Breast epithelium (tissue), 4 donors: ENCODE data around the gene ADAMTS8. TPM values are rescaled to one million over a fixed set of nuclear protein-coding genes. Genes with fewer than 3 reads are reported as not detected.
A peak's percentile ranks its signal among the peaks of the same experiment; 100 is the strongest.

ENCODE experiments used
- DNase-seq, 2 donors: peaks; one replicate each; pipeline ENCODE4 v3.0.0-alpha.2; 2019; ENCODE audit warnings: low spot score in 2 of 2
- H3K27ac ChIP-seq, 2 donors: fragments of 200-600 bp; sonication (generic) in 1 of 2; one replicate each; pipeline ENCODE4 v1.5.1; 2016 to 2019; ENCODE audit warnings: mild to moderate bottlenecking in 1 of 2
- H3K27me3 ChIP-seq, 2 donors: fragments of 200-600 bp; sonication (generic) in 1 of 2; one replicate each; pipeline versions ENCODE4 v1.5.1 to v1.6.0; 2017 to 2019; ENCODE audit warnings: control low read depth in 1 of 2, mild to moderate bottlenecking in 1 of 2
- H3K36me3 ChIP-seq: fragments of 200-600 bp; one replicate; pipeline ENCODE4 v1.5.1; 2019
- H3K4me1 ChIP-seq, 2 donors: fragments of 200-600 bp; sonication (generic); one replicate each; pipeline ENCODE4 v1.5.1; 2016 to 2019; ENCODE audit warnings: control low read depth in 1 of 2
- H3K4me3 ChIP-seq, 3 donors: fragments of 200-600 bp; sonication (generic); 1 replicate in 2 of 3; 2 replicates in 1 of 3; pipeline ENCODE4 v1.5.1; 2016 to 2019; ENCODE audit warnings: mild to moderate bottlenecking in 3 of 3, moderate library complexity in 2 of 3
- H3K9me3 ChIP-seq, 2 donors: fragments of 200-600 bp; sonication (generic) in 1 of 2; one replicate each; pipeline ENCODE4 v1.5.1; 2016 to 2019; ENCODE audit warnings: control low read depth in 1 of 2
- CTCF ChIP-seq, 3 donors: fragments of 450-650 bp; IDR thresholded peaks; one replicate each; pipeline ENCODE4 v1.5.1; 2016 to 2017; ENCODE audit warnings: antibody characterized with exemption in 3 of 3, mild to moderate bottlenecking in 3 of 3, moderate library complexity in 3 of 3
- POLR2A ChIP-seq: fragments of 450-650 bp; IDR thresholded peaks from one replicate; pipeline ENCODE4 v1.6.1; 2016; ENCODE audit warnings: antibody characterized with exemption, mild to moderate bottlenecking, moderate library complexity
- POLR2AphosphoS5 ChIP-seq, 3 donors: sonication (generic); formaldehyde crosslinking; IDR thresholded peaks; one replicate each; pipeline ENCODE4 v1.6.1; 2017; ENCODE audit warnings: antibody characterized with exemption in 3 of 3
- intact Hi-C: fragments of 100-400 bp; cut with DNase I; formaldehyde crosslinking; loops from one replicate; pipeline ENCODE4 v1.15.1; 2023; ENCODE audit warnings: low total_unique reads
- total RNA-seq, 3 donors: library from RNA; depleted of rRNA; stranded (reverse); fragments of >200 nt; gene quantifications; one replicate each; pipeline ENCODE4 v1.1.0, GENCODE V29; 2016

Gene ADAMTS8
- total RNA-seq, 3 donors from 2014 or later = 0.32 to 2.0 (median 0.44) TPM

GRCh38 chr11:130467116-130467900 lies 38.9 kb upstream of the ADAMTS8 start:
- H3K27me3 ChIP-seq = no peaks in the 10 kb centered on the region
- H3K36me3 ChIP-seq = no peaks in the 10 kb centered on the region
- no peak for TF ChIP-seq POLR2AphosphoS5 (IDR thresholded peaks at IDR 0.05)
- no peak for TF ChIP-seq CTCF (IDR thresholded peaks at IDR 0.05)
- TF ChIP-seq POLR2A = no peak
- intact Hi-C loops = no loop called here
- no peak for DNase-seq
- H3K27ac ChIP-seq = peak overlapping the region in 1 of 2 donors; percentile 19
- H3K4me3 ChIP-seq = no peak overlapping the region
- H3K9me3 ChIP-seq = no peaks in the 10 kb centered on the region
- H3K4me1 ChIP-seq = no peaks in the 10 kb centered on the region

- no peak overlapping the region for H3K27ac ChIP-seq
- no peaks in the 10 kb centered on the region for H3K9me3 ChIP-seq
- H3K36me3 ChIP-seq = no peaks in the 10 kb centered on the region
- no peak for DNase-seq
- TF ChIP-seq CTCF (IDR thresholded peaks at IDR 0.05) = no peak
- TF ChIP-seq POLR2A = no peak
- TF ChIP-seq POLR2AphosphoS5 (IDR thresholded peaks at IDR 0.05) = no peak
- no peaks in the 10 kb centered on the region for H3K4me1 ChIP-seq
- no peaks in the 10 kb centered on the region for H3K27me3 ChIP-seq
- H3K4me3 ChIP-seq = no peak overlapping the region
- intact Hi-C loops = no loop called here
These were observed 36.9 kb upstream of the ADAMTS8 start for GRCh38 chr11:130465263-130465662.

GRCh38 chr11:130464291-130464812 lies 35.9 kb upstream of the ADAMTS8 start:
- no peak for TF ChIP-seq CTCF (IDR thresholded peaks at IDR 0.05)
- TF ChIP-seq POLR2A = no peak
- TF ChIP-seq POLR2AphosphoS5 (IDR thresholded peaks at IDR 0.05) = no peak
- no peaks in the 10 kb centered on the region for H3K36me3 ChIP-seq
- intact Hi-C loops = no loop called here

GRCh38 chr11:130462931-130463330 lies 34.5 kb upstream of the ADAMTS8 start:
- H3K4me3 ChIP-seq = no peak overlapping the region
- intact Hi-C loops = no loop called here
- TF ChIP-seq POLR2A = no peak
- TF ChIP-seq CTCF (IDR thresholded peaks at IDR 0.05) = no peak
- no peak for TF ChIP-seq POLR2AphosphoS5 (IDR thresholded peaks at IDR 0.05)

More at GRCh38 chr11:130464291-130464812, 35.9 kb upstream of the ADAMTS8 start:
- H3K9me3 ChIP-seq = no peaks in the 10 kb centered on the region
- H3K4me3 ChIP-seq = no peak overlapping the region
- no peak overlapping the region for H3K27ac ChIP-seq
- H3K27me3 ChIP-seq = no peaks in the 10 kb centered on the region
- no peaks in the 10 kb centered on the region for H3K4me1 ChIP-seq
- no peak for DNase-seq

More at GRCh38 chr11:130462931-130463330, 34.5 kb upstream of the ADAMTS8 start:
- Histone ChIP-seq H3K4me1 (no peaks in the 10 kb centered on the region), H3K9me3 (no peaks in the 10 kb centered on the region), H3K27me3 (no peaks in the 10 kb centered on the region), H3K27ac (no peak overlapping the region), H3K36me3 (no peaks in the 10 kb centered on the region)
- no peak for DNase-seq
